Colon (tissue), 2 donors: ENCODE measurements around the gene CD276.

ENCODE experiments used
- FAIRE-seq: peaks from 2 replicates; lab custom pipeline; 2012; peaks lifted over from hg19 to GRCh38; lab: Jason Lieb, UNC
- donor health status: control.
- donor health status: control.

Gene CD276

GRCh38 chr15:73747847-73748590 is 63.8 kb downstream of the CD276 start:
- FAIRE-seq = no peak

GRCh38 chr15:73748730-73749129 is 64.5 kb downstream of the CD276 start:
- FAIRE-seq = no peak

- no peak for FAIRE-seq
Measured at GRCh38 chr15:73749533-73749932, 65.3 kb downstream of the CD276 start.

- FAIRE-seq = no peak
Measured at GRCh38 chr15:73749971-73750370, 65.8 kb downstream of the CD276 start.

GRCh38 chr15:73750438-73750837 is 66.3 kb downstream of the CD276 start:
- FAIRE-seq = no peak

- FAIRE-seq = no peak
Measured at GRCh38 chr15:73750951-73751350, 66.8 kb downstream of the CD276 start.

GRCh38 chr15:73751511-73751898 is 67.3 kb downstream of the CD276 start:
- no peak for FAIRE-seq

- FAIRE-seq = no peak
Measured at GRCh38 chr15:73751899-73752805, 68.0 kb downstream of the CD276 start.

GRCh38 chr15:73752806-73753193 is 68.6 kb downstream of the CD276 start:
- FAIRE-seq = no peak

- no peak for FAIRE-seq
Measured at GRCh38 chr15:73753250-73754130, 69.3 kb downstream of the CD276 start, which contains the start of gene INSYN1. TSS of gene INSYN1 (minus strand) at chr15:73753351. CDS start at chr15:73751130, 2,221 bp downstream.

- no peak for FAIRE-seq
Measured at GRCh38 chr15:73754461-73754860, 70.3 kb downstream of the CD276 start.

- FAIRE-seq = no peak
Measured at GRCh38 chr15:73755481-73755880, 71.3 kb downstream of the CD276 start.

- no peak for FAIRE-seq
Measured at GRCh38 chr15:73755946-73756345, 71.8 kb downstream of the CD276 start.

GRCh38 chr15:73756390-73756789 is 72.2 kb downstream of the CD276 start:
- FAIRE-seq = no peak

- no peak for FAIRE-seq
Measured at GRCh38 chr15:73756947-73757513, 72.8 kb downstream of the CD276 start.

- no peak for FAIRE-seq
Measured at GRCh38 chr15:73757571-73757970, 73.4 kb downstream of the CD276 start.

- no peak for FAIRE-seq
Measured at GRCh38 chr15:73758461-73758860, 74.3 kb downstream of the CD276 start.

GRCh38 chr15:73760330-73761329 is 76.4 kb downstream of the CD276 start:
- no peak for FAIRE-seq

GRCh38 chr15:73763931-73764330 is 79.7 kb downstream of the CD276 start:
- FAIRE-seq = no peak
